CD4-positive, alpha-beta T cell treated with Interleukin-21 for 1 hour (primary cell): Measurements from ENCODE around the gene POLA1.

Source experiments
- DNase-seq: peaks from one replicate; pipeline ENCODE4 v3.0.0-alpha.2; 2020

POLA1 gene

GRCh38 chrX:24993879-24994278, 300.2 kb downstream of the POLA1 start:
- DNase-seq = no peak

DNA sequence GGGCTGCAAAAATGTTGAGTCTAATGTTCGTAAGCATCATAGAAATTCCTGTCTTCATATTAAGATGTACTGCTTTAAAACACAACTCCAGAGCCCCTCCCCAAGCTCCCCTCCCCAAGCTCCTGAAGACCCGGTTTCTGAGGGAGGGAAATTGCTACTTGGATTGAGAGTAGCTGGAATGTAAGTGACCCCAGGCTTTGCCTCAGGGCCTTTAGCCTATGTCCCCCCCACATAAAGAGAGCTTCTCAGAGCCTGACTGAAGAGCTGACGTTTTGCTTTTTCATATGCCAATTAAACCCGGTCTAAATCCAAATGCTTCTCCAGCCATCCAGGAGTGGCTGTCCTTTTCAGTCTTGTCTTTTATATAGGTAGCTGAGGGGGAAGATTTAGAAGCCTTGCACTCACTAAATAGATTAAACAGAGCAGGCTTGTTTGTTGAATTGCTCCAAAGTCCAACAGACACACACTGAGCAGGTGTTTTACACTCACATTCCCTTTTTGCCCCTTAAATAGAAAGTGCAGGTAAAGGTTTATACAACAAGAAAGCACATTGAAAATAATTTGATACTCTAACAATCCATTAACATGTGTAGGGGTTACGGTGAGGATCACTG, 302.5 kb downstream of the POLA1 start:
- no peak for DNase-seq

DNA sequence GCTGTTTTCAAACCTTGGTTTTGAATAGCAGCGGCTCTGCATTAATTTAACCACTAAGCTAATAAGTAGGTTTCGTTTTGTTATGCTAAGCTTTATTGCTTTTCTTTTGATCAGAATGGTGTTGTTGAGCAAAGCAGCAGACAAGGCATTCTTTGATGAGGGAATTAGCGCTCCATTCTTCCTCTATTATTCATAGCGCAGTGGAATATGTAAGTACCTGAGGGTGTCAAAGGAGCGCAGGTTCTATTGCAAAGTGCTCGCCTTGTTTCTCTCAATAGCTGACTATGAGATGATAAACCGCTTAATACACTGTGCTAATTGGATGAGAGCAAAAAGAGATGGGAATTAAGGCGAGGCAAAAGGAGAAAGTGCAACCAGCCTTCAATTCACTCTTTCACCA, 305.8 kb downstream of the POLA1 start:
- DNase-seq = no peak

- no peak for DNase-seq
Observed at GRCh38 chrX:25001808-25002660, 308.3 kb downstream of the POLA1 start.

- no peak for DNase-seq
Observed at GRCh38 chrX:25002661-25003020, 308.9 kb downstream of the POLA1 start.

- DNase-seq = no peak
Observed at GRCh38 chrX:25003066-25003849, 309.5 kb downstream of the POLA1 start.

DNA sequence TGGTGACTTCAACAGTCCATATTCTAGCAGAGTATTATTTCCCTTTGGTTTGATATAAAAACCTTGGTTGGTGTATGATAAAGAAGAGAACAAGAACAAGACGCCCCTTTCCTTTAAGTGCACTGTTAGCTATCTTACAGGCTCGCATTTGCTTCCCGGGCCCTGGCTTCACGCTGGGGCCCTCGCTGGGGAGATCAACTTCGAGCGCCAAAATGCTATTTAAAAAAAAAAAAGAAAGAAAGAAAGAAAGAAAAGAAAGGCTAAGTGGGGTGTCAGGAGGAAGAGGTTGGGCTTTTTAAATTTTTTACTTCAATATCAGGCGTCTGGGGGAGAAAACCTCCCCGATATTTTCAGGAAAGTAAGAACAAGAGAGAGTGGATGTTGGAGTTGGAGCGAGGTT, 310.3 kb downstream of the POLA1 start:
- no peak for DNase-seq

GRCh38 chrX:25004485-25005032, 310.8 kb downstream of the POLA1 start:
- DNase-seq = no peak

- DNase-seq = no peak
Observed at GRCh38 chrX:25005034-25005381, 311.3 kb downstream of the POLA1 start.

DNA sequence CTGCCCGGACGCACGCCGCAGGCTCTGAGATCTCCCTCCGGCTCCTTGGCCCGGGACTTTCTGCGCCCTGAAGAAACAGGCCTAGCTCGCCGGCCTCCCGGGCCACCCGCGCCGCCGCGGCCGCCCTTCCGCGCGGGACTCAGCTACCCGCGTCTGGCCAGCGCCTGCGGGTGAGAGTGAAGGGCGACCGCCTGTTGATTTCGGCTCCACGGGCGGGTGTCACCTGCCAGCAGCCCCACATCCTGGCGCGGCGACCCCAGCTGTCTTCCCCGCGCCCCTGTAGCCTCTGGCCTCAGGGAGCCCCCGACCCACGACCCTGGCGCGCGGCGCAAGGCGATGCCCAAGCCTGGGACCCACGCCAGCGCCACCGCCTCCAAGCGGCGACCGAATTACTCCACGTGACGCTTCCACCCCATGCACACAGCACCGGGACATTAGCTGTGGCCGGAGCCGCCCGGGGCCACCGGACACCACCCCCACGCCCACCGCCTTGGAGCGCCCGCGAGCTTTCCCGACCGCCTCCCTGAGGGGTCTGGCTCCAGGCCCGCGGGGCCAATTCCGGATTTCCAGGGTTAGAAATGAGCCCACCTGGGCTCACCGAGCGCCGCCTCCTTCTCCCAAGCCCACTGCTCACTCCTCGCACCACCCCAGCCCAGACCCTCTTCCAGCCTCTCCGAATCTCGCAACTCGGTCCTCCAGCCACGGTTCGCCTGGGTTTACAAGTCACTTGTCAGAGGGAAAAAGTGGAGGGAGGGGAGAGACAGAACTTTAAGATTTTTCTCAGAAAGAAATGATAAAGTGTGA, 311.9 kb downstream of the POLA1 start:
- no peak for DNase-seq

DNA sequence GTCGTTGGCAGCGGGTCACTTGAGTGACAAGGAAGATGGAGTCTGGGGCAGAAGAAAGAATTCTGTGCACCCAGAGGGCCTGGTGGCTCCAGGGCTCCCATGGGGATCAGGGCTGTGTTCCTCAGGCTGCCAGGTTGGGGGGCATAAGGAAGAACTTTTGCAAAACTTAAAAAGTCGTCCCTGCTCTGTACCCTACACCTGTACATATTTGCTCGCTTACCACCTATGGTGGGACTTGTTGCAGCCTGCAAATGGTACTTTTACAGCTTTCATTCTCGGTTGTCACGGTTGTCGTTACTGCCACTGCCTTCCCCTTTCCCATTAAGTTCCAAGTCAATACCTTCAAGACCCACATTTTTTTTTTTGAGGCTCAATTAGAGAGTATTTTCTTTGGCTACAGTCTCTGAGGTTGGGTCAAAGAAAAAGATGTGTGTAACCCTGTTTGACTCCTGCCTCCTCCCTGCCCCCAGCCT, 312.9 kb downstream of the POLA1 start:
- DNase-seq = no peak

DNA sequence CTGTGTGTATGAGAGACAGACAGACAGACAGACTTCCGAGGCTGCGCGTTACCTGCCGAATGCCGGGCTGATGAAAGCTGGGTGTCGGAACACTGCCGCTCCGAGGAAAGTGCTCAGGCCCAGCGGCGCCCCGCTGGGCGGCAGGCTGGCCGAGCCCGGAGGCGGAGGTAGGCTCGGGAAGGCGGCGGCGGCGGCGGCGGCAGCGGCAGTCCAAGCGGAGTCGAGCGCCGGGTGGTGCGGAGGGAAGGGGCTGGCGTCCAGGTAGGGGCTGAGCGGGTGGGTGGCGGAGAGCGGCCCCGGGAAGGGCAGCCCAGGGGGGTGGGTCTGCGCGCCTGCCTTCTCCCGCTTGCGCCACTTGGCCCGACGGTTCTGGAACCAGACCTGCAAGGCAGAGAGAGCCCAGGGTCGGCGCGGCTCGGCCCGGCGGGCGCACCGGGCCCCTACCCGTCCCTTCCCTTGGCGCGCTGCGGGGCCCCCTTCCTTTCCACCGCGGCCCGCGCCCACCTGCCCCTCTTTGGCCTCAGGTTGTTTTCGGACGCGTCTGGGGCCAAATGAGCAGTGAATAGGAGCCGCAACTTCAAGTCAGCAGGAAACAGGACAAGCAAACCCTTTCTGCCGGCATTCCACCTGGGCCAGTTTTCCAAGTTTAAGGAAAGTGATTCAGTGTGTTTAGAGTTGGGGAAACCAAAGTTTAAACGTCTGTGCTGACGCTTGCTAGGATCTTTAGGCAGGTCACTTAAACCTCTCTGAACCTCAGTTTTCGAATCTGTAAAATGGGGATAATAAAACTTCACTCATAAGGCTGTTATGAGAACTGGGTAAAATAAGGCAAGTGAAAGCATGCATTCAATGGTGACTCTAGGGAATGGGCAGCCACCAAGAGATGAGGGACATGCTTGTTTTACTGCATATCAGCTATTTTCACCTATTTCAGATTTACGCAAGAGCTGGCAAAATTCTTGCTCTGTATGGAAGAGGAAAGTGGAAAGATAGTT, 313.6 kb downstream of the POLA1 start:
- DNase-seq = no peak

GRCh38 chrX:25009407-25009806, 315.7 kb downstream of the POLA1 start:
- no peak for DNase-seq

DNA sequence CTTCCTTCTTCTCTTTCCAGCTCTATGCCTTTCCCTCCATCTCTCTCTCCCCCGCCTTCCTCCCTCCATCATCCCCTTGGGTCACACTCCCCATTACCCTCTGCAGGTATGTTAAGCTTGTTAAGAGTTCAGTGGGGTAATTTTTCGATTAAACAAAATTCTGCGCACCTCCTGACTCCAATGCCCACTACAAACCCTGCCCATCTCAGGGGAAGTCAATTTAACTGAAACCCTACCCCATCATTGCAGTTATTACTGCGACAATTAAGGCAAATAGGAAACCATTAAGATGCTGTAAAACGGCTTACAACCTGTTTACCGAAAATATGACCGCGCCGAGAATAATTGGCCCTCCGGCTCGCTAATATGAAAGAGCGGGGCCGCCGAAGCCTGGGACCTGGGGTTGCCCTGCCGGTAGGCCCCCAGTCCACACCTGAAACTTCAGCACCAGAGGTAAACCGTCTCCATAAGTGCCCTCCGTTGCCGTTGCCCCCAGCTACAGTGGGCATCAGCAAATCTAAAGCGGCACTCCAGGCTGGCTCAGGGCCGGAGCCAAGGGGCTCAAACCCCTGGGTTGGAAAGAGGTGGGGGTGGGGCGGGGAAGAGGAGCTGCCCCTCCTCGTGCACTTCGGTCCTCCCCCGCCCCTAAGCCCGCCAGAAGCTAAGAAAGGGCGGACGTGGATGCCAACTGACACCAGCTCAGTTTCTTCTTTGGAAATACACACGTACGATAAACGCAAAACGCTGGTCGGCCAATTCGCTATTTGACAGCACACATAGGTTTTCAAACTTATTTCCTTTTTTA, 317.3 kb downstream of the POLA1 start:
- no peak for DNase-seq

DNA sequence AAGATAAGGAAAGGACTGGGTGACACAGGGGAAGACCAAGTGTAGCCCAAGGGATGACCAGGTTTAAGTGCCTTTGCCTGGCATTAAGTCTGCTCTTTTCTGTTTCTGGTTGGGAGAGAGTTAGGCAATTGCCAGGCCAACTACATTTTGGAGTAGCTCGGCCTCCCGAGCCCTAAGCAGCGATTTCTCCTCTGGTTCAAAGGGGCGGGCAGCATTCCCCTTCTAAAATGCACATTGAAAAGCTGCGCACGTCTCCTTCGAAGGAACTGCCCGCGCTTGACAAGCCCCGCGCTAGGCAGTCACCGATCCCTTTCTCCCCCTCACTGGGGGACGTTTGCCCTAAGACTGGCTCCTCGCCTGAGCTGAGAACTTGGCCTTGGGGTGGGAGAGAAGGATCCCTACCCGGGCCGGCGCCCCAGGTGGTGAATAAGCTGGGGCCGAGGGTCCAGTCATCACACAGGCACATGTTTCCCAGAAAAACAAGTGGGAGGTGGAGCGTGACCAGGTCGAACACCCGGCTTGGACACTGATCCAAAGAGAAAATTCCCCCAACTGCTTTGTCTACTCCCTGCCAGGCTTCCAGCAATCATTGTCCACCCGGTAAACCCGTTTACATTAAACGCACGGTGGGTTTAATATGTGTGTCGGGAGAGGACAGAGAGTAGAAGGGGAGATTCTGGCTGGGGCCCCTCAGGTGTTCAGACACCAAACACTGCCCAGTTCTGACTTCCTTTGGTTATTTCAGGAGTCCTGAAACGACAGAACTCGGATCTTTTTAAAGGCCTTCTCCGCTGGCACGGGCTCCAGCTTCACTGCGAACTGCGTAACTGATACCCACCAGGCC, 318.1 kb downstream of the POLA1 start:
- no peak for DNase-seq

DNA sequence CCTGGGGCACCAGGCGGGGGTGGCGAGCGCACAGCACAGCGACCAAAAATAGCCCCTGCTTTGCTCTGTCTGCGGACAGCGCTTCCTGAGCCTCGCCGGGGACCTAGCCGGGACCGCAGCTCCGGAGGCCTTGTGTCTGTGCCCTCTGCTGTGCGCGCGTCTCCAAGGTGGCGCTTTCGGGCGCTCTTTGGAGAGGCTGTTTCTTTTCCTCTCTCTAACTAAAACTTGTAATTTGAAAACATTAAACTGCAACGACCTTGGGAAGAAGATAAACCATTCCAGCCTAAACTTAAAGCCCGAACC, 318.7 kb downstream of the POLA1 start:
- no peak for DNase-seq

- no peak for DNase-seq
Observed at GRCh38 chrX:25012793-25013631, 319.3 kb downstream of the POLA1 start.

DNA sequence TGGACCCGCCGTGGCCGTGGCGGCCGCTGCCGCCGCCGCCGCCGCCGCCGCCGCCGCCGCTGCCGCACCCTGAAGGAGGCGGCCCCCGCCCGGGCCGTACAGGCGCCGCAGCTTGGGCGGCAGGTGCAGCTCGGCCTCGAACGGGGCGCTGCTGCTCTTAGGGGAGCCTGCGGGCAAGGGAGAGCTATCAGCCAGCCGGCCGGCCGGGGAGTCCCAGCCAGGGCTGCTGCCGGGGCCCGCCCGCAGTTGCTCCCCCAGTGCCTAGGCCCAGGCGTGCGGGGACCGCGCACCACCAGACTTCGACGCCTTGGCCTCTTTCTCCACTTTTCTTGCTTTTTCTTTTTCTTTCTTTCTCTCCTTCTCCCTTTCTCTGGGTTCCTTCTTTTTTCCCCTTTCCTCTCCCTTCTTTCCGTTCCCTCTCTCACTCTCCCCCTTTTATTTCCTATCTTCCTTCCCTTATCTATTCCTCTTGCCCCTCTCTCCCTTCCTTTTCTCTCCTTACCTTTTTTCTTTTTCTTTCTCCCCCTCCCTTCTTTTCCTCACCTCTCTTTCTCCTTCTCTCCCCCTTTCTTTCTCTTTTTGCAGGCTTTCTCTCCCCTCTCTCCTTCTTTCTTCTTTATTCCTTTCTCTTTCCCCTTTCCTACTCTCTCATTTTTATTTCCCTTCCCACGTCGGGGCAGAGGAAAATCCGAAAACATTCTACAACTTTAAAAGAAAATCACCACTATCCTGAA, 320.1 kb downstream of the POLA1 start:
- no peak for DNase-seq
